GM18858 (cell line): ENCODE measurements around the gene KATNAL1.
A peak's percentile ranks its signal among the peaks of the same experiment; 100 is the strongest.
"Not testable (repeated sequence)": the region's sequence is repeated elsewhere in the genome, so short reads cannot be mapped to it uniquely, and the experiment has no call there.

Experiments
- ATAC-seq: cut with Tn5 transposase; IDR thresholded peaks from one replicate; pipeline ENCODE4 v1.9.1; 2021; ENCODE audit not compliant: unreplicated experiment

Gene KATNAL1

DNA sequence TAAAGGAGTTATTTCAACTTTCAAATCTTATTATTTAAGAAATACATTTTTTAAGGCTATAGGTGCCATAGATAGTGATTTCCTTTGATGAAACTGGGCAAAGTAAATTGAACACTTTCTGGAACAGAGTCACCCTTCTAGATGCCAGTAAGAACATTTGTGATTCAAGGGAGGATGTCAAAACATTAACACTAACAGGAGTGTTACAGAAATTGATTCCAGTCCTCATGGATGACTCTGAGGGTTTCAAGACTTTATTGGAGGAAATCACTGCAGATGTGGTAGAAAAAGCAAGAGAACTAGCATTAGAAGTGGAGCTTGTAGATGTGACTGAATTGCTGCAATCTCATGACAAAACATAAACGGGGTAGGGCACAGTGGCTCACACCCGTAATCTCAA lies 12.2 kb downstream of the KATNAL1 start:
- ATAC-seq, result no peak

DNA sequence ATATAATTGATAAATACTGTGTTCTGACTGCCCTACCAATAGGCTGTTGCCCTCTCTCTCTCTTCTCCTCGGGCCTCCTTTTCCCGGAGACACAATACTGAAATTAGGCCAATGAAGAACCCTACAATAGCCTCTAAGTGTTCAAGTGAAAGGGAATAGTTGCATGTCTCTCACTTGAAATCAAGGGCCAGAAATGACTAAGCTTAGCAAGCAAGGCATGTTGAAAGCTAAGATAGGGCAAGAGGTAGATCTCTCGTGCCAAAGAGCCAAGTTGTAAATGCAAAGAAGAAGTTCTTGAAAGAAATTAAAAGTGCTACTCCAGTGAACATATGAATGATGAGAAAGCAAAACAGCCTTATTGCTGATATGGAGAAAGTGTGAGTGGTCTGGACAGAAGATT lies 13.3 kb downstream of the KATNAL1 start:
- ATAC-seq, result no peak

DNA sequence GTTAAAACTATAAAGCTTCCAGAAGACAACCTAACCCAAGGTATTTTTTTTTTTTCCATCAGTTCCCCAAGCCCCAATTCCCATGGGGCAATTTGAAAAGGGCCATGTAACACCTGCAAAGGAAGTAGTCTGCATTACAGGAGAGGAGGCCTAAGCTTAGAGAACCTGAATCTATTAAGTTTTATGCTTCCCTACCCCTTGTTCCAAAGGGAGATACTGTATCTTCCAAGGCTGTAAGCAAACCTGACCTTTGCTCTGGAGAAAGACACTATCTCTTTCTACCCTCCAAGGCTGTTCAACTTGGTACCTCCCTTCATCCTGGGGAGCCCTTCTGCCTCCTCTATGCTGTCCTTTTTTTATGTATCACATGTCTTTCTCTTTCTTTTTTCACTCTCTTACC lies 15.0 kb downstream of the KATNAL1 start:
- ATAC-seq, result no peak

GRCh38 chr13:30290812-30291436 lies 16.4 kb downstream of the KATNAL1 start:
- ATAC-seq, result no peak

DNA sequence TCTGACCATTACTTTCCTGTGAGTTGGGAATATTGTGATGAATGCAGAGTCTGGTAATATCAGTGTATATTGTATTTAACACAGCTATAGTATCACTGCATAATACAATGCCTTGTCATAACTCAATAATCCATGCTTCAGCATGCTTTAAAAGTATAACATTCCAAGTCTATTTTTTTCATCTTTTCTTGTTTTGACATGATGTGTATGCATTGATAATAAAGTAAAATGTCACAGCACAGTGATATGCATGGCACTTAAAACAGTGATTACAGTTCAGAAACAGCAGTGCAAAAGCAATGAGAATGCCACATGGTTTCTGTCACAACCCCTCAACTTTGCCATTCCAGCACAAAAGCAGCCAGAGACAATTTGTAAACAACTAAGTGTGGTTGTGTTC lies 17.8 kb downstream of the KATNAL1 start:
- no peak for ATAC-seq

DNA sequence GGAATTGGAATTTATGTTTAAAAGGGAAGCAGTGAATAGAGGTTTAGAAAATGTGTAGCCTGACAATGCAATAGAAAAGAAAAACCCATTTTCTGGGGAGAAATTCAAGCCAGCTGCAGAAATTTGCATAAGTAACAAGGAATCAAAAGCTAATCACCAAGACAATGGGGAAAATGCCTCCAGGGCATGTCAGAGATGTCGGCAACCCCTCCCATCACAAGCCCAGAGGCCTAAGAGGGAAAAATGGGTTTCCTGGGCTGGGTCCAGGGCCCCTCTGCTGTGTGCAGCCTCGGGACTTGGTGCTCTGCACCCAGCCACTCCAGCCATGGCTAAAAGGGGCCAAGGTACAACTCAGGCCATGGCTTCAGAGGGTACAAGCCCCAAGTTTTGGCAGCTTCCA lies 21.3 kb downstream of the KATNAL1 start:
- not testable (repeated sequence) for ATAC-seq

DNA sequence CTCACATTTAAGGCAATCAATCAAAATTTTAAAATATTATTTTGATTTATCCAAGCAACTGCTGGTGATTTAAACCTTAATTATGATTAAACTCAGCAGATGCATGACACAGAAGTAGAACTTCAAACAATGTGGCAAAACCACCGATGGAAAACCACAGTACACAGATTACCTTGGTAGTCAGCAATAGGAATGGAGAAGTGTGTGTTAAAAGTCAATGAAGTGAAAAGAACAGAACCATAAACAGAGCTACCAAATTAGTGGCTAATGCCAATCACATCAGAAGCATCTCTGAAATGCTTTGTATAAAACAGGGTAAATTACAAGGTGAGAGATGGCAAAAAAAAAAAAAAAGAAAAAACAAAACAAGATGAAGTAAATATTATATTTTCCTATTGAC lies 31.2 kb downstream of the KATNAL1 start:
- ATAC-seq, result peak; percentile 51

DNA sequence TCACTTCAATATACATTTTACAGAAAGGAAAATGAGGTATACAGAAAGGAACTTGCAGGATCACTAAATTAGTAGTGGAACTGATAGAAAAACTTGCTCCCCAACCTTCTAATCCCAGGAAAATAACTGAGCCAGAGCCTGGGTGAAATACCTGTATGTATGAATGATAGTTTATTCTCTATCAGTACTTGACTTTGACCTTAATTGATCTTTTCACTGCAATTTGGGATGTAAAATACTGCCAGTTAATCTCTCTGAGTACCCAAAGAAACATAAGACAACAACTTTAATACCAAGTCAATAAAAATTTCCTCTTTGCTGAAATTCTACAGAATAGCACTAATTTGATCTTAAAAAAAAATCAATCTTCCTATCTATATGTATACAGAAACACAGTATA lies 33.3 kb downstream of the KATNAL1 start:
- ATAC-seq, result no peak

DNA sequence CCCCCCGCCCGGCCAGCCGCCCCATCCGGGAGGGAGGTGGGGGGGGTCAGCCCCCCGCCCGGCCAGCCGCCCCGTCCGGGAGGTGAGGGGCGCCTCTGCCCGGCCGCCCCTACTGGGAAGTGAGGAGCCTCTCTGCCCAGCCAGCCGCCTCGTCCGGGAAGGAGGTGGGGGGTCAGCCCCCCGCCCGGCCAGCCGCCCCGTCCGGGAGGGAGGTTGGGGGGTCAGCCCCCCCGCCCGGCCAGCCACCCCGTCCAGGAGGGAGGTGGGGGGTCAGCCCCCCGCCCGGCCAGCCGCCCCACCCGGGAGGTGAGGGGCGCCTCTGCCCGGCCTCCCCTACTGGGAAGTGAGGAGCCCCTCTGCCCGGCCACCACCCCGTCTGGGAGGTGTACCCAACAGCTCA lies 37.3 kb downstream of the KATNAL1 start:
- ATAC-seq, result not testable (repeated sequence)

GRCh38 chr13:30268673-30269072 lies 38.7 kb downstream of the KATNAL1 start:
- ATAC-seq, result no peak

- no peak for ATAC-seq
Measured at GRCh38 chr13:30266756-30267155, 40.6 kb downstream of the KATNAL1 start.

DNA sequence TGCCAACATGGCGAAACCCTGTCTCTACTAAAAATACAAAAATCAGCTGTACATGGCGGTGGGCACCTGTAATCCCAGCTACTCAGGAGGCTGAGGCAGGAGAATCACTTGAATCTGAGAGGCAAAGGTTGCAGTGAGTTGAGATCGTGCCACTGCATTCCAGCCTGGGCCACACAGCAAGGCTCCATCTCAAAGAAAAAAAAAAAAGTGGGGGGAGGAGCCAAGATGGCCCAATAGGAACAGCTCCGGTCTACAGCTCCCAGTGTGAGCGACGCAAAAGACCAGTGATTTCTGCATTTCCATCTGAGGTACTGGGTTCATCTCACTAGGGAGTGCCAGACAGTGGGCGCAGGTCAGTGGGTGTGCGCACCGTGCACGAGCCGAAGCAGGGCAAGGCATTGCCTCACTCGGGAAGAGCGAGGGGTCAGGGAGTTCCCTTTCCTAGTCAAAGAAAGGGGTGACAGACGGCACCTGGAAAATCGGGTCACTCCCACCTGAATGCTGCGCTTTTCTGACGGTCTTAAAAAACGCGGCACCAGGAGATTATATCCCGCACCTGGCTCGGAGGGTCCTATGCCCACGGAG lies 48.1 kb downstream of the KATNAL1 start:
- not testable (repeated sequence) for ATAC-seq

GRCh38 chr13:30257468-30258099 lies 49.8 kb downstream of the KATNAL1 start:
- ATAC-seq, result no peak

GRCh38 chr13:30256713-30257467 lies 50.5 kb downstream of the KATNAL1 start:
- ATAC-seq, result no peak

DNA sequence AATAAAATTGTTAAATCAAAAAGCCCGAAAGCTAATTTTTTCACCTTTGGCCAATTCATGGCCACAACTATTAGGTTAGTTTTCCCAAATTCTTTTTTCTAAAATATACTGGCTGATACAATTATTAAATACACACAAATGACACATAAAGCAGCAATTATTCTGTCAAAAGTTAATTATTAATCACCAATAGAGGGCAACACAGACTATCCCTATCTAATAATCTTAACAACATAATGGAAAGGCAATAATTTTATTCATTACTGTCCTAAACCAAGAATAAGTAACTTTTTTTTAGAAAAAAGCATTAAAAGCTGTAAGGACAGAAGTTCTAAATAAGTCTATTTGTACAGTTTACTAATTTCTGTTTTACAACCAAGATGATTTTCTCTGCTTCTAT lies 51.7 kb downstream of the KATNAL1 start:
- no peak for ATAC-seq

DNA sequence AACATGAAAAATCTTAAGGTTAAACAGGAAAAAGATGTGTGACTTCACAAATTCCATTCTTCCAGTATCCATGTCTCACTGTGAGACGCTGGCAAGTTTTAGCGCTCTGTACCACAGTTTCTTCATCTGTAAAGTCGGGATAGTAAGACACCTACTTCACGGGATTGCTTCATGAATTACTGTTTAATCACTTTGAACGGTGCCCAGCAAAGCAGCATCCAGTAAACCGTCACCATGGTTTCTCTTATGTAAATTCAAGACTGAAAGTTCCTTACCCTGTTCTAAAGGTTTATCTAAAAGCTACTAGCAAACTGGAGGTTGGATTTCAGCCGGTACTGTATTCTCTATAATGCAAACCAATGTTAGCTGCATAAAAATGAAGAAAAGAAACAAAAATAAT lies 53.5 kb downstream of the KATNAL1 start:
- no peak for ATAC-seq

- ATAC-seq, result no peak
Measured at GRCh38 chr13:30247406-30247805, 59.9 kb downstream of the KATNAL1 start.

- peak; percentile 57 for ATAC-seq
Measured at GRCh38 chr13:30241532-30241931, 65.8 kb downstream of the KATNAL1 start.

DNA sequence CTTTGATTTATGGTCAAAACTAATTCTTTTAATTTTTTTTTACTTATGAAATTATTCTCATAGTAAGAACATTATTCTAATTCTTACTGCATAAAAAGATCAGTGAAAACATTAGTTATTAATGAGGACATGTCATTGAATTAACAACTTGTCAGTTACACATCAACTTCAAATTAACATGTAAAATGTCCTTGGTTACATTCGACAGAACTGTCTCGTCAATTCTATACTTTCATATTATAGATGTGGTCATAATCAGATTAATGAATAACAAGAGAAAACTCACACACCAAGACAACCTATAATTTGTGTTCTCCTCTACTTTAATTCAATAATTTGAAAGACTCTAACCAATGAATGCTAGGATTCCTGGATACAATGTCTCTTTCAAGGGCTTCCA lies 66.7 kb downstream of the KATNAL1 start:
- no peak for ATAC-seq

DNA sequence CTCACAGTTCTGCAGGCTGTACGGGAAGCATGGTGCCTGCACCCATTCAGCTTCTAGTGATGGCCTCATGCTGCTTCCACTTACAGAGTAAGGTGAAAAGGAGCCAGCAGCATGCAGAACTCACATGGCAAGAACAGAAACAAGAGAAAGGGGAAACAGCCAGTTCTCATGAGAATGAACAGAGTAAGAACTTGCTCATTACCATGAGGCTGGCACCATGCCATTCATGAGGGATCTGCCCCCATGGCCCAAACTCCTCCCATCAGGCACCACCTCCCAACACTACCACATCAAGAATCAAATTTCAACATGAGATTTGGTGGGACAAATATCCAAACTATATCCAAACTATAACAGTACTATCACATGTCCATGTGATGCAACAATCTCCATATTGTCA lies 72.1 kb downstream of the KATNAL1 start:
- no peak for ATAC-seq

GRCh38 chr13:30234619-30235162 lies 72.7 kb downstream of the KATNAL1 start:
- no peak for ATAC-seq

GRCh38 chr13:30224732-30225131 lies 82.6 kb downstream of the KATNAL1 start:
- no peak for ATAC-seq
